Endothelial cell of umbilical vein (primary cell): Measurements from ENCODE around the gene LZTS3. TPM values are rescaled to one million over a fixed set of nuclear protein-coding genes. Genes with fewer than 3 reads are reported as not detected.

Experiments used
- BruUV-seq: library from RNA; stranded (reverse); fragments of 400-500 nt; replicated peaks from 2 replicates; lab custom pipeline; 2021; lab: Mats Ljungman, UMichigan
- CTCF ChIA-PET: fragments of 300-600, 350-600 bp; sonication (Branson Sonifier 250); formaldehyde crosslinking; loops from one replicate; lab custom pipeline; 2021; ENCODE audit warnings: antibody characterized with exemption, inconsistent platforms; lab: Charles Lee
- POLR2A ChIA-PET: fragments of 300-600, 350-600 bp; sonication (Branson Sonifier 250); formaldehyde crosslinking; loops from one replicate; lab custom pipeline; 2021; ENCODE audit warnings: antibody characterized with exemption, inconsistent platforms; lab: Charles Lee
- DNase-seq: peaks from one replicate; pipeline ENCODE4 v3.0.0-alpha.2; 2011; ENCODE audit warnings: low read depth, low spot score
- FAIRE-seq: peaks from 2 replicates; lab custom pipeline; 2011; peaks lifted over from hg19 to GRCh38; lab: Jason Lieb, UNC
- H2AFZ ChIP-seq: 2 replicates; pipeline ENCODE4 v1.6.0; 2012; ENCODE audit warnings: low read depth, low read length, control low read depth, inconsistent platforms
- H3K27ac ChIP-seq: 2 replicates; pipeline ENCODE4 v1.5.1; 2011; ENCODE audit warnings: low read depth, mild to moderate bottlenecking, control low read depth, low read length, moderate library complexity; ENCODE audit not compliant: insufficient read depth
- H3K27me3 ChIP-seq, 2 experiments: 2 replicates each; pipeline versions ENCODE4 v1.6.0 to v1.6.1; 2011; ENCODE audit warnings: low read length in 2 of 2, mixed read lengths in 1 of 2; ENCODE audit not compliant: control insufficient read depth in 2 of 2, insufficient read depth in 2 of 2
- H3K36me3 ChIP-seq, 2 experiments: 2 replicates in 1 of 2; 3 replicates in 1 of 2; pipeline ENCODE4 v1.5.1; 2011; ENCODE audit warnings: low read length in 2 of 2, mild to moderate bottlenecking in 1 of 2, moderate library complexity in 1 of 2; ENCODE audit not compliant: control insufficient read depth in 2 of 2, insufficient read depth in 2 of 2; ENCODE audit errors: extremely low read depth in 1 of 2
- H3K4me1 ChIP-seq: 3 replicates; pipeline ENCODE4 v1.5.1; 2011; ENCODE audit warnings: mild to moderate bottlenecking, low read length; ENCODE audit not compliant: control insufficient read depth, insufficient read depth; ENCODE audit errors: extremely low read depth
- H3K4me2 ChIP-seq: 2 replicates; pipeline ENCODE4 v1.6.1; 2011; ENCODE audit warnings: low read length, control low read depth, mixed read lengths; ENCODE audit not compliant: insufficient read depth
- H3K4me3 ChIP-seq, 3 experiments: fragments of 200-600 bp in 1 of 3; sonication (generic), shearing (Covaris generic) in 1 of 3; replicated peaks in 1 of 3; 2 replicates each; pipeline ENCODE4 v1.5.1; 2011 to 2016; ENCODE audit warnings: control low read depth in 3 of 3, low read length in 3 of 3, mild to moderate bottlenecking in 2 of 3, inconsistent platforms in 1 of 3, low read depth in 1 of 3, moderate library complexity in 1 of 3; ENCODE audit not compliant: insufficient read depth in 1 of 3
- H3K79me2 ChIP-seq: 2 replicates; pipeline ENCODE4 v1.6.0; 2012; ENCODE audit warnings: low read length, inconsistent platforms; ENCODE audit not compliant: control insufficient read depth, insufficient read depth
- H3K9ac ChIP-seq: replicated peaks from 2 replicates; pipeline ENCODE3; 2011; ENCODE audit warnings: low read length, control low read depth; ENCODE audit not compliant: insufficient read depth; ENCODE audit errors: extremely low read depth
- H3K9me1 ChIP-seq: replicated peaks from 3 replicates; pipeline ENCODE4 v1.6.0; 2011; ENCODE audit warnings: mild to moderate bottlenecking, low read length; ENCODE audit not compliant: control insufficient read depth, insufficient read depth; ENCODE audit errors: extremely low read depth
- H3K9me3 ChIP-seq: replicated peaks from 2 replicates; pipeline ENCODE4 v1.5.1; 2012; ENCODE audit warnings: low read length, inconsistent platforms; ENCODE audit not compliant: control insufficient read depth, insufficient read depth
- H4K20me1 ChIP-seq: replicated peaks from 2 replicates; pipeline ENCODE3; 2011; ENCODE audit warnings: mild to moderate bottlenecking, low read length; ENCODE audit not compliant: control insufficient read depth, insufficient read depth; ENCODE audit errors: extremely low read depth
- EZH2 ChIP-seq: IDR thresholded peaks from 2 replicates; pipeline ENCODE4 v1.6.1; 2012; ENCODE audit warnings: borderline replicate concordance, low read depth, mild to moderate bottlenecking, moderate library complexity, low read length, inconsistent platforms; ENCODE audit not compliant: severe bottlenecking
- FOS ChIP-seq: IDR thresholded peaks from 2 replicates; pipeline ENCODE4 v1.6.1; 2011; ENCODE audit warnings: mild to moderate bottlenecking, low read length, moderate library complexity, borderline replicate concordance; ENCODE audit not compliant: insufficient read depth
- GATA2 ChIP-seq: IDR thresholded peaks from 2 replicates; pipeline ENCODE4 v1.7.0; 2011; ENCODE audit warnings: low read depth, mild to moderate bottlenecking, moderate library complexity, mixed read lengths, low read length; ENCODE audit not compliant: insufficient read length, insufficient read depth
- JUN ChIP-seq: IDR thresholded peaks from 2 replicates; pipeline ENCODE4 v1.6.1; 2011; ENCODE audit warnings: borderline replicate concordance, low read depth; ENCODE audit not compliant: insufficient read length, insufficient read depth
- MYC ChIP-seq: IDR thresholded peaks from one replicate; pipeline ENCODE4 v1.6.1; 2011; ENCODE audit warnings: mild to moderate bottlenecking, low read depth, low read length
- POLR2A ChIP-seq: IDR thresholded peaks from 2 replicates; pipeline ENCODE4 v1.6.1; 2012; ENCODE audit warnings: low read depth, mild to moderate bottlenecking, control low read depth, low read length
- POLR2AphosphoS5 ChIP-seq: IDR thresholded peaks from 2 replicates; pipeline ENCODE4 v1.6.1; 2012; ENCODE audit warnings: low read depth, mild to moderate bottlenecking, control low read depth, low read length, moderate library complexity; ENCODE audit not compliant: insufficient read depth
- dilution Hi-C: fragments of 300-500 bp; cut with MboI; formaldehyde crosslinking; loops from one replicate; pipeline ENCODE4 v1.15.0; 2019; ENCODE audit warnings: low sequenced_read_pairs; ENCODE audit not compliant: extremely low pct_ligation_motif_present
- intact Hi-C: fragments of 100-400 bp; cut with micrococcal nuclease; formaldehyde crosslinking; loops from one replicate; pipeline ENCODE4 v1.10.0; 2022
- polyA plus RNA-seq, 4 experiments: library from polyadenylated mRNA; depleted of rRNA in 3 of 4; stranded (reverse) in 3 of 4; unstranded in 1 of 4; fragments of >200 nt; gene quantifications; 2 replicates each; pipeline versions ENCODE4 v1.2.1 to v1.2.3, GENCODE V29; 2011 to 2012; ENCODE audit warnings: missing spikeins in 1 of 4
- total RNA-seq: library from RNA; stranded (reverse); gene quantifications from 2 replicates; pipeline ENCODE4 v1.2.3, GENCODE V29; 2021
- TF ChIP-seq, protein P1 (sequence below), 2 donors: IDR thresholded peaks; 1 replicate in 1 of 2; 2 replicates in 1 of 2; pipeline ENCODE4 v1.5.1; 2011; ENCODE audit warnings: low read length in 2 of 2, mild to moderate bottlenecking in 2 of 2, moderate library complexity in 2 of 2, control low read depth in 1 of 2, inconsistent platforms in 1 of 2, low read depth in 1 of 2; ENCODE audit not compliant: insufficient read depth in 1 of 2; ENCODE audit errors: extremely low read depth in 1 of 2
- TF ChIP-seq, protein P2 (sequence below): IDR thresholded peaks from 2 replicates; pipeline ENCODE4 v1.6.1; 2011; ENCODE audit not compliant: insufficient read depth, insufficient read length

The LZTS3 gene
- total and polyA plus RNA-seq, 2 donors (not counting 3 experiments of a cell fraction or from before 2014, with no cell fraction given) = 4.5 to 5.7 TPM

DNA sequence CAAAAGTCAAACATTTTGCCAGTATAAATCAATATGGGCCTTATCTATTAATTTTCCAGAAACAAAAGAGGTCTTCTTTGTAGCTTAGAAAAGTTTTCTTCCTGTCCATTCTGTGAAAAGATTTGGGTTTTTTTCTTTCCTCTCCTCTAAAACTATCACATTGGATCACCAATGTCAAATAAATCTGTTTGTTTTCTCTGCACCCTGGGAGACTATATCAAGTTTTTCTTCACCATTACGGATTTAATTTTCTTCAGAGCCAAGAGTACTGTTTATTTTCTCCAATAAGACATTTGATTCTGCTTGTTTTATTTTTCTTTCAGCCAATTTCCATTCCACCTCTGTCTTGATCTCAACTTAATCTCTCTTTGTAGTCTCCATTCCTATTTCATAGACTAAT lies 1.9 kb upstream of the LZTS3 start:
- TF ChIP-seq FOS (no peak), JUN (no peak), POLR2A (no peak), POLR2AphosphoS5 (no peak), EZH2 (no peak), GATA2 (no peak), MYC (no peak)
- TF ChIP-seq, protein P1, sequence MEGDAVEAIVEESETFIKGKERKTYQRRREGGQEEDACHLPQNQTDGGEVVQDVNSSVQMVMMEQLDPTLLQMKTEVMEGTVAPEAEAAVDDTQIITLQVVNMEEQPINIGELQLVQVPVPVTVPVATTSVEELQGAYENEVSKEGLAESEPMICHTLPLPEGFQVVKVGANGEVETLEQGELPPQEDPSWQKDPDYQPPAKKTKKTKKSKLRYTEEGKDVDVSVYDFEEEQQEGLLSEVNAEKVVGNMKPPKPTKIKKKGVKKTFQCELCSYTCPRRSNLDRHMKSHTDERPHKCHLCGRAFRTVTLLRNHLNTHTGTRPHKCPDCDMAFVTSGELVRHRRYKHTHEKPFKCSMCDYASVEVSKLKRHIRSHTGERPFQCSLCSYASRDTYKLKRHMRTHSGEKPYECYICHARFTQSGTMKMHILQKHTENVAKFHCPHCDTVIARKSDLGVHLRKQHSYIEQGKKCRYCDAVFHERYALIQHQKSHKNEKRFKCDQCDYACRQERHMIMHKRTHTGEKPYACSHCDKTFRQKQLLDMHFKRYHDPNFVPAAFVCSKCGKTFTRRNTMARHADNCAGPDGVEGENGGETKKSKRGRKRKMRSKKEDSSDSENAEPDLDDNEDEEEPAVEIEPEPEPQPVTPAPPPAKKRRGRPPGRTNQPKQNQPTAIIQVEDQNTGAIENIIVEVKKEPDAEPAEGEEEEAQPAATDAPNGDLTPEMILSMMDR (IDR thresholded peaks at IDR 0.05; ENCODE audit: extremely low read depth in 1 of 2, insufficient read depth in 1 of 2, low read depth in 1 of 2, low read length in 2 of 2) = no peak
- TF ChIP-seq, protein P2, sequence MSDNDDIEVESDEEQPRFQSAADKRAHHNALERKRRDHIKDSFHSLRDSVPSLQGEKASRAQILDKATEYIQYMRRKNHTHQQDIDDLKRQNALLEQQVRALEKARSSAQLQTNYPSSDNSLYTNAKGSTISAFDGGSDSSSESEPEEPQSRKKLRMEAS = no peak
- H3K4me3 ChIP-seq = peak overlapping the region in 1 of 3 experiments; percentile 7
- FAIRE-seq (no peak), DNase-seq (peak; percentile 13)
- H3K9ac ChIP-seq = no peak overlapping the region
- peaks cover 3% of the 10 kb centered on the region in 2 experiments for H3K27me3 ChIP-seq
- H2AFZ ChIP-seq = no peak overlapping the region
- H3K9me3 ChIP-seq = no peaks in the 10 kb centered on the region
- CTCF ChIA-PET = no interaction called here
- no peaks in the 10 kb centered on the region for H3K9me1 ChIP-seq
- H4K20me1 ChIP-seq = no peaks in the 10 kb centered on the region
- POLR2A ChIA-PET = no interaction called here
- no peaks in the 10 kb centered on the region for H3K79me2 ChIP-seq
- H3K36me3 ChIP-seq = no peaks in the 10 kb centered on the region
- peaks cover 6% of the 10 kb centered on the region for H3K4me1 ChIP-seq
- H3K4me2 ChIP-seq = peak overlapping the region; percentile 31
- no TSS peak for BruUV-seq
- H3K27ac ChIP-seq = no peak overlapping the region
- dilution Hi-C loops = no loop called here
- intact Hi-C loops = no loop called here
